Tibial nerve (tissue), 3 donors: ENCODE data around the gene FAM131B.

ENCODE experiments used
- CTCF ChIP-seq, 5 experiments: fragments of 200-600 bp in 3 of 5; fragments of 450-650 bp in 2 of 5; sonication (generic) in 3 of 5; IDR thresholded peaks; one replicate each; pipeline ENCODE4 v1.5.1; 2016 to 2019; ENCODE audit warnings: antibody characterized with exemption in 5 of 5, mild to moderate bottlenecking in 3 of 5, moderate library complexity in 2 of 5
- POLR2A ChIP-seq, 2 donors: fragments of 450-650 bp; IDR thresholded peaks; one replicate each; pipeline ENCODE4 v1.6.1; 2017; ENCODE audit warnings: antibody characterized with exemption in 2 of 2, mild to moderate bottlenecking in 2 of 2, moderate library complexity in 2 of 2

DNA sequence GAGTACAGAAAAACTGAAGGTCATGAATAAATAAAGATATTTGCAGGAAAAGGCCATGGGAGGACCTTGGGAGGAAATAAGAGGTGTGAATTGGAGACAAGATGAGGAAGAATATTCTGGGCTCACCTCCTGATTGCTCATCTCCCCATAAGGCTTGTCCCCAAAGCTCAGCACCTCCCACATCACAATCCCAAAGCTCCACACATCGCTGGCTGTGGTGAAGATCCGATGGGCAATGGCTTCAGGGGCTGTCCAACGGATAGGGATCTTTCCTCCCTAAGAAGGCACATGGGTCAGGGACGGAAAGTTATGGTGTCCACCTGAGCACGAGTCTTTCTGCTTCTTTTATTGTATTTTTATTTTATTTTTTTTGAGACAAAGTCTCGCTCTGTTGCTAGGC is 31.6 kb upstream of the FAM131B start:
- TF ChIP-seq CTCF (IDR thresholded peaks at IDR 0.05) (no peak), POLR2A (IDR thresholded peaks at IDR 0.05) (no peak)
